Amygdala (tissue), 56 donors: Measurements from ENCODE around the gene TOMM22.
"Not testable (repeated sequence)": the region's sequence is repeated elsewhere in the genome, so short reads cannot be mapped to it uniquely, and the experiment has no call there.

Source experiments
- DNase-seq, 56 donors: peaks; one replicate each; lab custom pipeline; 2025; lab: John Stamatoyannopoulos, UW

Gene TOMM22

GRCh38 chr22:38681582-38682335 is at the start of gene TOMM22:
Gene TOMM22 (plus strand): TSS chr22:38681957. CDS start chr22:38681979, 22 bp downstream.
- DNase-seq, result peak; percentile 46 to 92 (median 84)

- no peak for DNase-seq
Observed at GRCh38 chr22:38632528-38632927, 49.2 kb upstream of the TOMM22 start.

GRCh38 chr22:38638216-38638615 is 43.5 kb upstream of the TOMM22 start:
- no peak for DNase-seq

- DNase-seq, result no peak
Observed at GRCh38 chr22:38638728-38639127, 43.0 kb upstream of the TOMM22 start.

- DNase-seq, result no peak
Observed at GRCh38 chr22:38641476-38642040, 40.2 kb upstream of the TOMM22 start.

- DNase-seq, result not testable (repeated sequence)
Observed at GRCh38 chr22:38644245-38644644, 37.5 kb upstream of the TOMM22 start.

- DNase-seq, result no peak
Observed at GRCh38 chr22:38645430-38645829, 36.3 kb upstream of the TOMM22 start.

GRCh38 chr22:38649841-38650522 is 31.8 kb upstream of the TOMM22 start:
- DNase-seq, result no peak

- DNase-seq, result no peak
Observed at GRCh38 chr22:38652859-38653258, 28.9 kb upstream of the TOMM22 start.

GRCh38 chr22:38653741-38654140 is 28.0 kb upstream of the TOMM22 start:
- no peak for DNase-seq

- DNase-seq, result peak in 4 of 56 donors; percentile 37 to 59 (median 53)
Observed at GRCh38 chr22:38655519-38656255, 26.1 kb upstream of the TOMM22 start.

- DNase-seq, result peak; percentile 51 to 98 (median 92)
Observed at GRCh38 chr22:38656256-38657044, 25.3 kb upstream of the TOMM22 start, which contains the start of the genes CBY1 and FAM227A. Gene CBY1 (plus strand): TSS chr22:38656638. CDS start chr22:38668055, 11,417 bp downstream. Gene FAM227A (minus strand): TSS chr22:38656392. CDS start chr22:38650168, 6,224 bp downstream.

GRCh38 chr22:38657045-38657909 is 24.5 kb upstream of the TOMM22 start:
- peak in 2 of 56 donors; percentile 1 to 2 for DNase-seq

GRCh38 chr22:38674888-38675287 is 6.9 kb upstream of the TOMM22 start:
- peak in 29 of 56 donors; percentile 4 to 67 (median 30) for DNase-seq

- DNase-seq, result no peak
Observed at GRCh38 chr22:38675833-38676232, 5.9 kb upstream of the TOMM22 start.

GRCh38 chr22:38684895-38685294 is 3.1 kb downstream of the TOMM22 start:
- no peak for DNase-seq

- DNase-seq, result no peak
Observed at GRCh38 chr22:38685761-38686160, 4.0 kb downstream of the TOMM22 start.

GRCh38 chr22:38689651-38690050 is 7.9 kb downstream of the TOMM22 start:
- DNase-seq, result no peak

GRCh38 chr22:38694049-38694448 is 12.3 kb downstream of the TOMM22 start:
- DNase-seq, result no peak
